ENCODE results near the gene BMPR1B.

DNA sequence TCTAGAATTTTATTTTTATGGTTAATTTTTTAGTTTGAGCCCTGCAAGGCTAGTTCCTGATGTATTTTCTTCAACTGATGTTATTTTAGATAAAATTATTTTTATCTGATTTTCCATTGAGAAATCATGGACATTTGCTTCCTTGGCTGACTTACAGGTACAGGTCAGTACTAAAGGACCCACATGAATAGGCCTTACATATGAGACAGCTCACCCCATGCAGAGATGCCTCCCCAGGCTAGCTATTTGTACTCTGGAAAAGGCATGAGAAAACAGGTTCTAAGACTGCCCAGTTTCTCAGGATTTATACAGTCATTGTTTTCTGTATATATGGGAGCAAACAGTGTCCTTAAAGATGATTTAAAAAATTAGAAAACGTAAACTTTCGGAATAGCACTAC, 255.5 kb downstream of the BMPR1B start:
- TF ChIP-seq, protein P1, sequence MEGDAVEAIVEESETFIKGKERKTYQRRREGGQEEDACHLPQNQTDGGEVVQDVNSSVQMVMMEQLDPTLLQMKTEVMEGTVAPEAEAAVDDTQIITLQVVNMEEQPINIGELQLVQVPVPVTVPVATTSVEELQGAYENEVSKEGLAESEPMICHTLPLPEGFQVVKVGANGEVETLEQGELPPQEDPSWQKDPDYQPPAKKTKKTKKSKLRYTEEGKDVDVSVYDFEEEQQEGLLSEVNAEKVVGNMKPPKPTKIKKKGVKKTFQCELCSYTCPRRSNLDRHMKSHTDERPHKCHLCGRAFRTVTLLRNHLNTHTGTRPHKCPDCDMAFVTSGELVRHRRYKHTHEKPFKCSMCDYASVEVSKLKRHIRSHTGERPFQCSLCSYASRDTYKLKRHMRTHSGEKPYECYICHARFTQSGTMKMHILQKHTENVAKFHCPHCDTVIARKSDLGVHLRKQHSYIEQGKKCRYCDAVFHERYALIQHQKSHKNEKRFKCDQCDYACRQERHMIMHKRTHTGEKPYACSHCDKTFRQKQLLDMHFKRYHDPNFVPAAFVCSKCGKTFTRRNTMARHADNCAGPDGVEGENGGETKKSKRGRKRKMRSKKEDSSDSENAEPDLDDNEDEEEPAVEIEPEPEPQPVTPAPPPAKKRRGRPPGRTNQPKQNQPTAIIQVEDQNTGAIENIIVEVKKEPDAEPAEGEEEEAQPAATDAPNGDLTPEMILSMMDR (IDR thresholded peaks at IDR 0.05): no peak
- TF ChIP-seq POLR2A (IDR thresholded peaks at IDR 0.05) (no peak), POLR2AphosphoS5 (IDR thresholded peaks at IDR 0.05) (no peak)
